Epidermal melanocyte (primary cell): ENCODE results near the gene ERFL.
A peak's percentile ranks its signal among the peaks of the same experiment; 100 is the strongest.
"Not testable (repeated sequence)": the region's sequence is repeated elsewhere in the genome, so short reads cannot be mapped to it uniquely, and the experiment has no call there.

Source experiments
- DNase-seq: peaks from one replicate; pipeline ENCODE4 v3.0.0; 2011; ENCODE audit warnings: low spot score; ENCODE audit not compliant: insufficient read length

Gene ERFL

DNA sequence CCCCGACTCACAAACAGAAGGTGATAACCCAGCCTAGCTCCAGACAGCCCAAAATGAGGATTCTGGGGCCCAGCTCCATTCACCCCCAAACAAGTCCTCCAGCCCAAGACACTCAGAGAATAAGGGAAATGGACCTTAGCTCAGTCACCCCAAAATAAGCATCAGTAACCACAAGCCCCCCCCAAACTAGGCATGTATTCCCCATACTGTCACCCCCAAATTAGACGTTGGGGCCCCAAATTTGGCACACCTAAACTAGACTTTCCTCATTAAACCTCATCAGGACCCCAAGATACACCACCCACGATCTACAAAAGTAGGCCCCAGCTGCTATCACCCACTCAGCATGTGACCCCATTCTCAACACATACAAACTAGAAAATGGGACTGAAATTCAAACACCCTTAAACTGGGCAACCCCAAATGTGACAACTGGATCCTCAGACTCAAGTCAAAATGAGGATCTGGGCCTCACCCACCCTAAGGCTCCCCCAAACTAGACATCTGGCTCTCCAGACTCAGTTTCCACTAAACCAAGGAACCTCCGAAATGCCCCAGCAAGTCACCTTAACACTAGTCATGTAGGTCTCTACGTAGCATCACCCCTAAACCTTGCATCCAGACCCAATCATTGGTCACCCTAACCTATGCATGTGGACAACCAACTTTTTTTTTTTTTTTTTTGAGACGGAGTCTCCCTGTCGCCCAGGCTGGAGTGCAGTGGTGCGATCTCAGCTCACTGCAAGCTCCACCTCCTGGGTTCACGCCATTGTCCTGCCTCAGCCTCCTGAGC, 13.4 kb upstream of the ERFL start:
- no peak for DNase-seq

DNA sequence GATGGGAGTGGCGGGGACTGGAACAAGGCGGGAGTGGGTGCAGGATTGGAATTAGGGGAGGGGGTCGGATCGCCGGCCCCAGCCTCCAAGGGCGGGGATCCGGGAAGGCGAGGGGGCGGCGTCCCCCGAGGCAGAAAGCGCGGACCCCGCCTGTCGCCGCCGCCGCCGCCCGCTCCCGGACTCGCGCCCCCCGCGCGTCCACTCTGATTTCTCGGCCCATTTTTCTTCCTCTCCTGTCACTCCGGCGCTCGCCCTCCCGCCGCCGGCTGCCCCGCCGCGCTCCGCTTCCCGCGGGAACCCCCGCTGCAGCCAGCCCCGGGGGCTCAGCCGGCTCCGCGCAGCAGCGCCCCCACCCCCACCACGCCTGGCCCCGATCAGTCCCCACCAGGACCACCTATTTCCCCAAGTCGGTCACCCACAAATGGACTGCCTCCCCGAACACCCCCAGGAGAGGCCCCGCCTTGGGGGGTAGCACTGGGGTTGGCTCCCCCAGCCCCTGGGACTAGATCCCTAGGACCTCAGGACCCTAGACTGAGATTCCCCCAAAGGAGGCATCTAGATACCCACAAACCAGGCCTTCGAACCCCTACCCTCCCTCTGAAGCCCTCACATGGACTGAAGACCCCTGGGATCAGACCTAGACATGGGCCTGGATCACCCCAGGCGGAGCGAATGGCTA, 12.6 kb upstream of the ERFL start:
- no peak for DNase-seq

DNA sequence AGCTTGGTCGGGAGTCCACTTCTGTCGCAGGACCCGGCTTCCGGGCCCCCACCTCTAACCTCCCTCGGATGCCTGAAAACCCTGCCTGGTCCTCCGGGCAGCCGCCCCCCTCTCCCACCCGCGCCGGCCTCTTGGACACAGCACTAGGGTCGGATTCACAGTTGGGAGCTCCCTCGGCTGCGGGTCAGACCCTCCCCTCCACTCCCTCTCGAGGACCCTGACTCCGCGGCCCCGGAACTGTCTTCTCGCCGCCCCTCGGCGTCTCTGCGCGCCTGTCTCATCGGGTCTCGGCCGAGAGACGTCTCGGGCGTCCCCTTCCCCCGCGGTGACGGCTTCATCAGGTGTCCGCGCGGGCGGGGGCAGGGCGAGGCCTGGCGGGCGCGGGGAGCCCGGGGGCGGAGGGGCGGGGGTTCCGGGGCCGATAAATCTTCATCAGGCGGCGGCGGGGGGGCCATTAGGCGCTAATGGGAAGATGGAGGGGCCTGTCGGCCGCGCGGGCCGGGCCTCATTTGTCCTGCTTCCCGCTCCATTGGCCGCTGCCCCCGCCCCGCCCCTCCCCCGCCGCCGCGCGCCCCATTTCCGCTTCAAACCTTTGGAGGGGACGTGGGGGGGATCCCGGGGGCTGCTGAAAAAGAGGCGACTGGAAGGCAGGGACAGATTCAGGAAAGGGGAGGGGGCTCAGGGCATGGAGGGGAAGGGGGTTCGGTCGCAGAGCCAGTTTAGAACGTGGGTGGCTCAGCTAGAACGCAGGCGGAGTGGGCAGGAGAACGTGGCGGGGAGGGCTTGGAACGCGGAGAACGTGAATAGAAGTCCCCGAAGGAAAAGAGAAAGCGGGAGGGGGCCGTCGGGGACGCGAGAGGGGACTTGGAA, 11.8 kb upstream of the ERFL start:
- no peak for DNase-seq

GRCh38 chr19:41939209-41939608, 11.0 kb upstream of the ERFL start:
- not testable (repeated sequence) for DNase-seq

DNA sequence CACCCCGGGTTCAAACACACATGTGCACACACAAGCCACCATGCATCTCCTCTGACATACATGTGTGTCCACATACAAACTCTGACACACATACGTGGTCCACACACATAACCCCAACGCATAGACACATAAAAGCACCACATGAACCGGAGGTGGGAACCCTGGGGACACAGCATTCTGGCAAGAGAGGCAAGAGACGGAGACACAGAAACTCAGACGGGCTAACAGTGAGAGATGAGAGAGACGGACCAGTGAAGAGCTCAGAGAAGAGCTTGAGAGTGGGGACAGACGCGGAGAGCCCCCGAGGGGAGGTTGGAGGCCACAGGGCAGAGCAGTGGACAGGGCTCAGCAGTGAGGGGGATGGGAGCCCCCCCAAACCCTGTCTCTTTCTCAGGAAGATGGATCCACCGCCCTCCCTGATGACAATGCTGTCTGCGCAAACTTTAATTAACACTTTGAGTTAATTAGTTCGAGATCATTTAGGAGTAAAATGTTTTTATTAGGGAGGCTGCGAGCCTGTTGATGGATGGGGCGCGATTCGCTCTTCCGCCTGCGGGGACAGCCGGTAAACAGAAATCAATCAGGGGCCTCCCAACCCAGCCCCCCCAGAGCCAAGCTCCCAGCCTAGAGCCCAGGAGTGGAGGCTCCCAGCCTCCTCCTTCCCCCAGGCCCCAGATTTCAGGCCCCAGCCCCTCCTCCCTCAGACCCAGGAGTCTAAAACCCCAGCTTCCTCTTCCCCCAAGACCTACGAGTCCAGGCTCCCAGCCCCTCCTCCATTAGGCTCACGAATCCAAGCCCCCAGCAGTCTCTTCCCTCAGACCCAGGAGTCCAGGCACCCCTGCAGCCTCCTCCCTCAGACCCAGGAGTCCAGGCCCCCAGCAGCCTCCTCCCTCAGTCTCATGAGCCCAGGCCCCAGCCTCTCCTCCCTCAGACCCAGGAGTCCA, 9.5 kb upstream of the ERFL start:
- DNase-seq = no peak

DNA sequence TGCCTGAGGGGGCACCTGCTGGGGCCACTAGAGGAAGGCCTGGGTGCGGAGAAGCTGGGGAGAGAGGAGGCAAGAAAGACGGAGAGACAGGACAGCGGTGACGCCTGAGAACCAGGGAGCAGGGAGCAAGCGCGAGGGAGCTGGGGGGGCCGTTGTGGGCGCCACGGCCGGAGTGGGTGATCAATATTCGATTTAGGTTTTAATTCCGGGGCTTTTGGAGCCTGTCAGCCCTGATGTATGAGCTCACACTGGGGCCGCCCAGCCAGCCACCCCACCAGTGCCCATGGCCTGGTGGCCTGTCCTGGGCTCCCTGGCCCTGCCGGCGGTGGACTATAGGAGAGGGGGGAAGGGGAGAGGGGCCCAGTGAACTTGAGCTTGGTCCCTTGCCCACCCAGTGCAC, 8.7 kb upstream of the ERFL start:
- no peak for DNase-seq

DNA sequence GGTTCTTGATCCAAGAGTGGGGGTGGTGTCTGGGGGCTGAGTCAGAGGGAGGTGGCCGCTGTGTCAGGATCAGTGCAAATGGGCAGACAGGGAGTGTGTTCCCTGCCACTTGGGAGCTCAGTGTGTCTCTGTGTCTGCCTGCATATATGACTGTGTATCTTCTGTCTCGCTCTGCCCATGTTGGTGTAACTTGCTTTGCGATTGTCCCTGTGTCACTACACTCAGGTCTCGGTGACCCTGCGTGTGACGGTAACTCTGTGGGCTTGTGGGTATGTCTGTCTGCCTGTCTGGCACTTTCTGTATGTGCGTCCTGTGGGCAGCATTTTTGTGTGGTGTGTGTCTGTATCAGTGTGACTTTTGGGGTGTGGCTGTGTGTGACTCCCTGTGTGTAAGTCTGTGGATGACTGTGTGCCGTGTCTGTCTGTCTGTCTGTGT, 8.2 kb upstream of the ERFL start:
- no peak for DNase-seq

DNA sequence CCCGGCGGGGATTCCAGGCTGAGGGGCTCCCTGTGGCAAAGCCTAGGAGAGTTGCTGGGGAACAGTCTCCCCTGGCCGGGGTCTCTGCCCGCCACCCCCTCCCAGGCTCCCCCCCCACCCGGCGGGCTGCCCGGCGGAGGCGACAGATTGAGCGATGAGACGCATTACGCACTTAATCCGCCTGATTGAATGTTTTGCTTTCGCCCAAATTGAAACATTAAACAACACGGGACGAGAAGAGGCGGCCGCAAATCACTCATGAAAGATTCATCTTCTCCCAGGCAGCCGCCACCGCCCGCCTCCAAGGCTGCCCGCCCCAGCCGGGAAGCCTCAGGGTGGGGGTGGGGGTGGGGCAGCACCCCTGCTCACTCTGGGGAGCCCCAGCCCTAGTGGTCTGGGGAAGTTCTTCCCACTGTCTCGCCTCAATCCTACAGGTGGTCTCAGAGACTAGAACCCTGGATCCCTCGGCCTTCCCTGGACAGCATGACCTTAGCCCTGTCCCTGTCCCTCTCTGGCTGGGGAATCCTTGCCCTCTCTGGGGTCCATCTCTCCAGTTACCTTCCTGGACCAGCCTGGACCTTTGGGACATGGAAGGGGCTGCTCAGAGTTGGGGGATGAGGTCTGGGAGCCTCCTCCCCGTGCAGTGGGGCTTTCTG, 7.6 kb upstream of the ERFL start:
- DNase-seq = no peak

- DNase-seq = peak; percentile 92
Observed at GRCh38 chr19:41934849-41935374, 6.7 kb upstream of the ERFL start.

- no peak for DNase-seq
Observed at GRCh38 chr19:41933693-41934426, 5.6 kb upstream of the ERFL start.

DNA sequence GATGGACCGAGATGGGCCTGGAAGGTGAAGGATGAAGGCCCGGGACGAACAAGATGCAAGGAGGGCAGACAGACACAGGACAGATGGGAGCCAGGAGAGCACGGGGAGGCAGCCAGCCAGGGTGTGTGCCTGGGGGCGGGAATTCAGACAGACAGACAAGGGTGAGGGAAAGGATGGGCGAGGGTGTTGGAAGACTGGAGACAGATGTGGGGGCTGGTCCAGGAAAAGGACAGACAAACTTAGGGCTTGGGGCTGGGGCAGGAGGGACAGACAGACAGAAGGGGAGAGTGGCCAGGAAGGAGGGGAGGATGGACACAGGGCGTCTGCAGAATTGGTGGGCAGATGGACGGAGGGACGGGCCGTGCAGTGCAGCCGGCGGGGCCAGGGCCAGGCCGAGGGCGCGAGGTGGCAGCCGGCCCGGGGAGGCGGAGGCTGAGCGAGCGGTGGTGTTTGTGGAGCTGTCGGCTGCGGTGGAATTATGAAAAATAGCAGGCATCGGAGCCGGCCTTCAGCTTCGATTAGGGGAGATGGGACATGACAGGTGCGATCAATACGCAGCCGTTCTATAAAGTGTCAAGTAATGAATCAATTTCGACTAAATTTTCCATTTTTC, 4.6 kb upstream of the ERFL start:
- no peak for DNase-seq

DNA sequence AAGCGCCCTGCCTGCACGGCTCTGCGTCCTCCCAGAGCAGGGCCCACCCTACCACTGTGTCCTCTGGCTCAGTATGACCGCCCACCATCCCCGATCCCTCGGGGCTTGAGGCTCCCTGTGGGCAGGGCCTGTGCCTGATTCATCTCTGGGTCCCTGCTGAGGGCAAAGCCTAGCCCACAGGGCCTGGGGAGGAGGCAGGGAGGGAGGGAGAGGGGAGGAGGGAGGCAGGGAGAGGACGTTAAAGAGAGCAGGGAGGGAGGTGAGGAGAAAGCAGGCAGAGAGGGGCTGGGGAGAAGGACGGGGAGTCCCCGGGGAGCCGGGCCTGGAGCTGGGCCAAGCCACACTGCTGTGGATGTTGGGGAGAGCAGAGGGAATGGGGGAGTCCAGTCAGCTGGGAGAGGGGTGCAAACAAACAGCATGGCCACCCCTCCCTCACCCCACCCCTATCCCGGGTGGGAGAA, 4.0 kb upstream of the ERFL start:
- DNase-seq = no peak

GRCh38 chr19:41930926-41931592, 2.8 kb upstream of the ERFL start:
- DNase-seq = no peak

DNA sequence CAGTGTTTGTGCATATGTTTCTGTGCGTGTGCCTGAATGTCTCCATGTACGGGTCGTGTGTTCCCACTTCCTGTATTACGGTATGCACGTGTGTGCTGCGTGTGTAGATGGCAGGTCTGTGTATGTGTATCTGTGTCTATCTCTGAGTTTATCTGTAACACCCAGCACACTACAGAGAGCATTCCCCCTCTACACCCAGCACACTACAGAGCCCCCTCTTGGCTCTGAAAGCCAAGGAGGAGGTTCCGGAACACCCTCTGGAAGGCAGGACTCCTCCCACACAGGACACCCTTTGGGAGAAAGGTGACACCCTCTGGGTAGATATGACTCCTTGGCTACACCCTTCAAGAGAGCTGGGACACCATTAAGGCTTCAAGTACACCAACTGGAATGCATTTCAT, 2.1 kb upstream of the ERFL start:
- DNase-seq = no peak

- DNase-seq = no peak
Observed at GRCh38 chr19:41929536-41930071, 1.4 kb upstream of the ERFL start.

GRCh38 chr19:41928754-41929535, 696 bp upstream of the ERFL start:
- no peak for DNase-seq

GRCh38 chr19:41927497-41928192, 604 bp downstream of the ERFL start:
- DNase-seq = no peak
